Raji (cell line): ENCODE results near the gene FGF3.

Experiments
- POLR2A ChIP-seq: IDR thresholded peaks from 2 replicates; pipeline ENCODE4 v1.6.1; 2011; ENCODE audit warnings: low read depth, low read length, control low read depth; ENCODE audit not compliant: insufficient read depth

FGF3 gene

GRCh38 chr11:69818603-69819441 is at the start of gene FGF3:
Gene FGF3, minus strand, starts transcription at chr11:69819416. Its CDS starts 483 bp downstream, at chr11:69818933.
- no peak for TF ChIP-seq POLR2A

DNA sequence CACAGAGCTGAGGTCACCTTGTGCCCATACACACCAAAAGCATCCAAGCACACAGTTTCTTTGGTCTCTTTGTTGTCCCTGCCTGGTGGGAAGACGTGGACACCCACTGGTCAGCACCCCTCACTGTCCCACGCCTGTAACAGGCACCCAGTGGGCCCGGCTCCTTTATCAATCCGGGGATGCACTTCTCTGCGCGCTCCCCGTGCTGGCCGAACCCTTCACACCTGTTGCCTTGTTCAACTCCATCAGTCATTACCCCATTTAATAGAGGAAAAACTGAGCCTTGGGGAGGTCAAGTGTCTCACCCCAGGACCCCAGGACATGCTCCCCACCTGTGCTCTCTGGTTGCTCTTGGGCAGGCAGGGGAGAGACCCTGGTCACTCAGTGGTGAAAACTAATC is 49.7 kb upstream of the FGF3 start:
- no peak for TF ChIP-seq POLR2A

GRCh38 chr11:69868006-69868810 is 49.0 kb upstream of the FGF3 start:
- no peak for TF ChIP-seq POLR2A

DNA sequence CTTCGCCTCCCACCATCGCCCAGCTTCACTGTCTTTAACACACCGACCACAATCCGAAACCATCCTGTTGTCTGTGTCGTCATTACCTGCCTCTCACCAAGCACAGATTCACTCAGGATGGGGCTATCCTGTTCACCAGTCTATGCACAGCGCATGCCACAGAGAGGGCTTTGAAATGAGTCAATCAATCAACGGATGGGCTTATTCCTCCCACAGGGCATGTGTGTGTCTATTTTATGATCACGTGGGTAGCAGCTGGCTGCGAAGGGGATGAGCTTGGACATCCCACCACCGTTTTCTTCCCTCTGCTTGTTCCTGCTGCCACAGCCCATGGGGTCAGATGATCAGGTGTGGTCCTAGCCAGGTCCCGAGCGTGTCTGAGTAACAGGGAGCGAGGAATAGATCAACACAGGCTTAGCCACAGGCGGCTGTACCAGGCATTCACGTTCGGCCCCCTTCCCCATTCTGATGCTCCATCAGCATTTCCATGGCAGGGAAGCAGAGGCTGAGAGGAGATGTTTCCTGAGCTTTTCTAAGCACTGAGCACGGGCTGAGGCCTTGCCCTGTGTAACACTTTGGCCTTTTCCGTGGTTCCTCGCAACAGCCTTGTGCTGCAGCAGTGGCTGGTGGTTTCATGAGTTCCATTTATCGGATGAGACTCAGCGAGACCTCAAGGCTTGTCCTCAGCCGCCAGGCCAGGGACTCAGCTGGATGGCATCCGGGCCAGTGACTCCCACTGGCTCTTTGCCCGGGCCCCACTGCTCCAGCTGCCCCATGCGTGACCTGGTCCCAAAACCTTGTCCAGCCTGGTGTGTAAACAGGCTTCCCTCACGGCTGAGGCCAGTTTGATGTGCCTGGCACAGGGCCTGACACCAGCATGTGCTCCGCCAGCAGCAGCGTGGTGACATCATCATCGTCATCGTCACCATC is 48.1 kb upstream of the FGF3 start:
- TF ChIP-seq POLR2A: no peak

DNA sequence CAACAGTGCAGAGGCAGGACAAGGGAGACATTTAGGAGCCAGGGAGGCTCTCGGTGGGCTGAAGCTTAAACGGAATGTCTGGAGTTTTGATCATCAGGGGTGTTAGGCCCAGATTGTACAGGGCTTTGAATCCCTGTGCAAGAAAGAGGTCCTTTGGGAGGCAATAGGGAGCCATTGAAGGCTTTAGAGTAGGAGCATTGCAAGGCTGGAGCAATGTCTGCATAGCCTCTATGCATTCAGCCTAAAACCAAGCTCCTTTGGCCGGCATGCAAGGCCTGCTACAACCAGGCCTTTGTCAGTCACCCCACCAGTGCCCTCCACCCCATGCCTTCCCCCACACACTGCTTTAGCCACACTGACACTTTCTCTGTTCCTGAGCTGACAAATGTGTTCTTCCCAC is 47.4 kb upstream of the FGF3 start:
- TF ChIP-seq POLR2A: no peak

GRCh38 chr11:69865707-69866106 is 46.5 kb upstream of the FGF3 start:
- no peak for TF ChIP-seq POLR2A

- TF ChIP-seq POLR2A: no peak
These were observed 45.8 kb upstream of the FGF3 start for GRCh38 chr11:69864686-69865661.

- TF ChIP-seq POLR2A: no peak
These were observed 44.5 kb upstream of the FGF3 start for GRCh38 chr11:69863544-69864200.

- no peak for TF ChIP-seq POLR2A
These were observed 43.8 kb upstream of the FGF3 start for GRCh38 chr11:69862797-69863543.

DNA sequence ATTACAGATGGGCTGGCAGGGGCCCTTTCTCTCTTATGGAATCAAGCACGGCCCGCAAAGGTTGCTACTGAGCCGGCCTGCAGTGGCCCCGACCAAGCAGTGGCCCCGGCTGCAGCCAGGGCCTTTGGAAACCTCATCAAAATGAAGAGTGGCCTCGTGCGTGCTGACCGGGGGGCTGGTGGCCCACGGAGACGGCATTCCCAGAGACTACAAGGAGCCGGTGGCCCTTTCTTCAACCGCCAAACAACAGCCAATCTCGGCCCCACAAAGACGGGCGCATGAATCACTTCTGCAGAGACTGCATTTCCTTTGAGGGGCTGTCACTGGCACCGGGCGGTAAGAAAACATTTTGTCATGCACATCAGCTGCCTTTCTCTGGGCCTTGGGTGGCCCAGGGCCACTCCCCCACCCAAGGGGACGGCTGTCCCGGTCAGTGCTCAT is 43.1 kb upstream of the FGF3 start:
- TF ChIP-seq POLR2A: no peak

DNA sequence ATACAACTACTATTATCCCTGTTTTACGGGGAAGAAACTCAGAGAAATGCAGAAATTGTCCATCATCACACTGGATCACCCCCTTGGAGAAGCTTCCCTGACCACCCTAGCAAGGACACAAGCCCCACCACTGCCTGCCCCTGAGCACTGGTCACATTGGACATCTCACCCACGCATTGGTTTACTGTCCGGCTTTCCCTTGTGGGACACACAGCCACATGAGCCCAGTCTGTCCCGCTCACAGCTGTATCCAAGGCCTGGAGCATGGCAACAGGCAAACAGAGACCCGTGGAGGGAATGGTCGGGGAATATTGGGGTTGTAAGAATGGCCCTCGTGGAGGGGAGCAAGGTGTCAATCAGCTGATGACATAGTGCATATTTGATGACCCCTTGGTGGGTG is 42.7 kb upstream of the FGF3 start:
- no peak for TF ChIP-seq POLR2A

- TF ChIP-seq POLR2A: no peak
These were observed 41.7 kb upstream of the FGF3 start for GRCh38 chr11:69860796-69861445.
